ENCODE results near the gene TMEM127.

DNA sequence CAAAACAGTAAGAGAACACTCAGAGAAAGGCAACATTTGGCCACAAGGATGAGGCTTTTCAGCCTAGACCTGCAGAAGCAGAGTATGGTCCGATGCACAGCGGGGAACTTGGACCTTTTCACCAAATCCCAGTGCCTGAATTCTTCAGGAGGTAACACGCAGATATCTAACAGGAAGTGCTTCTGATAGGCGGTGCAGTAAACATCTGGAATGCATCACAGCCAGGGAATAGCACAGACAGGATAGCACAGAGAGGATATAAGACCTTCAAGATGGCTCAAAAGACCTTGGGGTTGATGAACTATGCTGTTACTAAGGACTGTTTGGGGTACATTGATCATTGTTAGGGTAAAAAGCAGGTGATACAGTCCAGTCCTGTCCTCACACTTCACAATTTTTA is 1.7 kb downstream of the TMEM127 start:
- TF ChIP-seq NFRKB (IDR thresholded peaks at IDR 0.05): no peak
- no peak for TF ChIP-seq FOXK2 (IDR thresholded peaks at IDR 0.05)
- TF ChIP-seq BHLHE40 (IDR thresholded peaks at IDR 0.05; ENCODE audit: borderline replicate concordance): no peak
